H9 (cell line): ENCODE results near the gene ZFAND3. TPM values are rescaled to one million over a fixed set of nuclear protein-coding genes. Genes with fewer than 3 reads are reported as not detected.

Experiments used
- DNase-seq: peaks from one replicate; pipeline ENCODE4 v3.0.0-alpha.2; 2017
- H2AFZ ChIP-seq: one replicate; pipeline ENCODE4 v1.6.1; 2013; ENCODE audit warnings: mild to moderate bottlenecking, low read length, control low read depth, moderate library complexity
- H2AK5ac ChIP-seq: 2 replicates; pipeline ENCODE4 v1.6.1; 2013; ENCODE audit warnings: low read length, control low read depth, mixed read lengths; ENCODE audit not compliant: insufficient read length
- H2BK120ac ChIP-seq: one replicate; pipeline ENCODE4 v1.6.1; 2013; ENCODE audit warnings: low read depth, mild to moderate bottlenecking, low read length, control low read depth, inconsistent platforms; ENCODE audit not compliant: poor library complexity, severe bottlenecking
- H2BK12ac ChIP-seq: 2 replicates; pipeline ENCODE4 v1.6.1; 2013; ENCODE audit warnings: low read length, control low read depth, mixed read lengths, low read depth; ENCODE audit not compliant: insufficient read length
- H2BK15ac ChIP-seq: 2 replicates; pipeline ENCODE4 v1.6.1; 2013; ENCODE audit warnings: low read depth, low read length, control low read depth
- H2BK20ac ChIP-seq: one replicate; pipeline ENCODE4 v1.6.1; 2013; ENCODE audit warnings: low read depth, mild to moderate bottlenecking, low read length, control low read depth, inconsistent platforms; ENCODE audit not compliant: poor library complexity, severe bottlenecking
- H2BK5ac ChIP-seq: 2 replicates; pipeline ENCODE4 v1.6.1; 2013; ENCODE audit warnings: low read length, control low read depth, mixed read lengths; ENCODE audit not compliant: insufficient read length
- H3K14ac ChIP-seq: 2 replicates; pipeline ENCODE4 v1.6.1; 2013; ENCODE audit warnings: low read length, control low read depth; ENCODE audit not compliant: insufficient read depth
- H3K18ac ChIP-seq: 2 replicates; pipeline ENCODE4 v1.6.1; 2013; ENCODE audit warnings: low read depth, mild to moderate bottlenecking, mixed read lengths, low read length, control low read depth; ENCODE audit not compliant: insufficient read length
- H3K23ac ChIP-seq: 2 replicates; pipeline ENCODE4 v1.6.1; 2013; ENCODE audit warnings: low read length, control low read depth, mixed read lengths, low read depth; ENCODE audit not compliant: insufficient read length
- H3K23me2 ChIP-seq: 2 replicates; pipeline ENCODE4 v1.6.1; 2013; ENCODE audit warnings: low read depth, mild to moderate bottlenecking, mixed read lengths, low read length, control low read depth; ENCODE audit not compliant: insufficient read length, poor library complexity, severe bottlenecking
- H3K27ac ChIP-seq: 2 replicates; pipeline ENCODE4 v1.5.1; 2013; ENCODE audit warnings: low read length, control low read depth, mixed read lengths, low read depth; ENCODE audit not compliant: insufficient read length
- H3K27me3 ChIP-seq: 2 replicates; pipeline ENCODE4 v1.6.1; 2013; ENCODE audit warnings: low read length, control low read depth, inconsistent platforms; ENCODE audit not compliant: insufficient read depth
- H3K4ac ChIP-seq: 2 replicates; pipeline ENCODE4 v1.6.1; 2013; ENCODE audit warnings: low read depth, mild to moderate bottlenecking, control low read depth, inconsistent platforms, low read length, moderate library complexity
- H3K4me1 ChIP-seq: 2 replicates; pipeline ENCODE4 v1.6.1; 2013; ENCODE audit warnings: low read length, control low read depth, inconsistent platforms; ENCODE audit not compliant: insufficient read depth
- H3K4me2 ChIP-seq: 2 replicates; pipeline ENCODE4 v1.6.1; 2013; ENCODE audit warnings: low read length, control low read depth, mixed read lengths; ENCODE audit not compliant: insufficient read length, insufficient read depth
- H3K56ac ChIP-seq: 2 replicates; pipeline ENCODE4 v1.6.1; 2013; ENCODE audit warnings: low read depth, mild to moderate bottlenecking, mixed read lengths, low read length, control low read depth; ENCODE audit not compliant: insufficient read length
- H3K79me1 ChIP-seq: 2 replicates; pipeline ENCODE4 v1.6.1; 2013; ENCODE audit warnings: low read depth, mild to moderate bottlenecking, moderate library complexity, low read length, control low read depth, inconsistent platforms; ENCODE audit not compliant: insufficient read depth, poor library complexity, severe bottlenecking
- H3K79me2 ChIP-seq: 2 replicates; pipeline ENCODE4 v1.6.1; 2013; ENCODE audit warnings: low read length, control low read depth, inconsistent platforms; ENCODE audit not compliant: insufficient read depth
- H3K9ac ChIP-seq: 2 replicates; pipeline ENCODE4 v1.6.1; 2013; ENCODE audit warnings: low read length, control low read depth, mixed read lengths; ENCODE audit not compliant: insufficient read length; ENCODE audit errors: extremely low read depth
- H3K9me3 ChIP-seq: one replicate; pipeline ENCODE4 v1.6.1; 2013; ENCODE audit warnings: low read depth, low read length, inconsistent platforms; ENCODE audit not compliant: control insufficient read depth
- H3T11ph ChIP-seq: one replicate; pipeline ENCODE4 v1.6.1; 2013; ENCODE audit warnings: mild to moderate bottlenecking, low read length, control low read depth, inconsistent platforms
- H4K20me1 ChIP-seq: one replicate; pipeline ENCODE4 v1.6.1; 2013; ENCODE audit not compliant: control insufficient read depth, insufficient read length, insufficient read depth
- H4K5ac ChIP-seq: 2 replicates; pipeline ENCODE4 v1.6.1; 2013; ENCODE audit warnings: low read depth, mild to moderate bottlenecking, mixed read lengths, low read length, control low read depth; ENCODE audit not compliant: insufficient read length
- H4K8ac ChIP-seq: replicated peaks from 2 replicates; pipeline ENCODE4 v1.6.1; 2013; ENCODE audit warnings: low read length, control low read depth, mixed read lengths, low read depth; ENCODE audit not compliant: insufficient read length
- H4K91ac ChIP-seq: 2 replicates; pipeline ENCODE4 v1.6.1; 2013; ENCODE audit warnings: low read depth, mild to moderate bottlenecking, moderate library complexity, mixed read lengths, low read length, control low read depth; ENCODE audit not compliant: insufficient read length
- H3K27ac Mint-ChIP-seq, 3 experiments: 2 replicates in 2 of 3; 3 replicates in 1 of 3; pipeline ENCODE4 v1.8.0; 2020 to 2021; ENCODE audit warnings: mixed read lengths in 3 of 3, mild to moderate bottlenecking in 1 of 3, moderate library complexity in 1 of 3
- H3K27me3 Mint-ChIP-seq: 2 replicates; pipeline ENCODE4 v1.8.0; 2021; ENCODE audit warnings: low read depth, mild to moderate bottlenecking, moderate library complexity, mixed read lengths
- H3K36me3 Mint-ChIP-seq, 3 experiments: 2 replicates in 2 of 3; 3 replicates in 1 of 3; pipeline ENCODE4 v1.8.0; 2020 to 2021; ENCODE audit warnings: low read depth in 3 of 3, mixed read lengths in 3 of 3; ENCODE audit not compliant: insufficient read depth in 1 of 3
- H3K4me1 Mint-ChIP-seq, 2 experiments: 2 replicates each; pipeline ENCODE4 v1.8.0; 2020; ENCODE audit warnings: mixed read lengths in 2 of 2
- H3K4me3 Mint-ChIP-seq, 2 experiments: 2 replicates in 1 of 2; 3 replicates in 1 of 2; pipeline ENCODE4 v1.8.0; 2020 to 2021; ENCODE audit warnings: mild to moderate bottlenecking in 2 of 2, mixed read lengths in 2 of 2, moderate library complexity in 1 of 2
- H3K9me3 Mint-ChIP-seq, 2 experiments: 2 replicates in 1 of 2; 3 replicates in 1 of 2; pipeline ENCODE4 v1.8.0; 2020; ENCODE audit warnings: mild to moderate bottlenecking in 2 of 2, mixed read lengths in 2 of 2, moderate library complexity in 1 of 2
- total RNA-seq: library from RNA; stranded (reverse); gene quantifications from 2 replicates; pipeline ENCODE4 v1.2.1, GENCODE V29; 2021
- TF ChIP-seq, protein P1 (sequence below): fragments of 200-600 bp; sonication (generic); conservative IDR thresholded peaks from 3 replicates; pipeline ENCODE4 v1.8.0; 2021; ENCODE audit warnings: antibody characterized with exemption, mild to moderate bottlenecking

ZFAND3 gene
- total RNA-seq, 1 experiment from 2014 or later: 57.7 TPM

DNA sequence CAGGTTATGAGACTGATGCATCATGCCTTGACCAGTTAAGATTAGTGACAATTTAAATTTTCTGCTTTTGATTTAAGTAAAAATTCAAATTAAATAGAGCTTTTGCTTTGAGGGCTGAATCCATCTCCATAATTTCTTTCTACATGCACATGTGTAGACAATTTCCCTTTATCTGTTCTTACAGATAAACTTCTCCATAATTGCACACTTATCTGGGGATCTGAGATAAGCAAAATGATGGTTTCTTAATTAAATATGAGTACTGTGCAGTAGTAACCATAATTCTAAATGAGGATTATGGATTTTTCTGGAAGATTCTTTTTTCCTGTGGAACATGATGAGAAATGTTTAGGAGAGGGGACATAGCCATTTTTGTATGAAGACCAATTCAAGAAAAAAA is 44.7 kb downstream of the ZFAND3 start:
- H2AFZ ChIP-seq: no peak overlapping the region
- no peak overlapping the region for H3K18ac ChIP-seq
- no peak overlapping the region for H3K4ac ChIP-seq
- H3K4me2 ChIP-seq: no peak overlapping the region
- H3K27ac ChIP-seq: no peak overlapping the region
- no peak overlapping the region for H2AK5ac ChIP-seq
- Mint-ChIP-seq H3K4me1 (peaks cover 21 to 27% of the 10 kb centered on the region in 2 experiments), H3K27ac (no peak overlapping the region), H3K27me3 (no peaks in the 10 kb centered on the region), H3K4me3 (no peak overlapping the region), H3K36me3 (no peaks in the 10 kb centered on the region; a peak in 1 of 7 replicates), H3K9me3 (no peaks in the 10 kb centered on the region)
- no peaks in the 10 kb centered on the region for H3K9me3 ChIP-seq
- DNase-seq: no peak
- H3K79me2 ChIP-seq: peaks cover 3% of the 10 kb centered on the region; the same call in 1 of the 2 replicates
- no peak overlapping the region for H3K9ac ChIP-seq
- no peaks in the 10 kb centered on the region for H3K27me3 ChIP-seq
- H2BK15ac ChIP-seq: no peak overlapping the region
- no peak overlapping the region for H4K5ac ChIP-seq
- H3K79me1 ChIP-seq: peaks cover 13% of the 10 kb centered on the region
- no peak overlapping the region for H3K14ac ChIP-seq
- H4K91ac ChIP-seq: no peak overlapping the region
- H3T11ph ChIP-seq: no peak overlapping the region
- H2BK12ac ChIP-seq: no peak overlapping the region
- peaks cover 5% of the 10 kb centered on the region; the same call in 1 of the 2 replicates for H3K4me1 ChIP-seq
- no peaks in the 10 kb centered on the region for H3K23me2 ChIP-seq
- H2BK5ac ChIP-seq: no peak overlapping the region
- H4K8ac ChIP-seq: no peak overlapping the region
- H2BK120ac ChIP-seq: no peak overlapping the region
- TF ChIP-seq, protein P1, sequence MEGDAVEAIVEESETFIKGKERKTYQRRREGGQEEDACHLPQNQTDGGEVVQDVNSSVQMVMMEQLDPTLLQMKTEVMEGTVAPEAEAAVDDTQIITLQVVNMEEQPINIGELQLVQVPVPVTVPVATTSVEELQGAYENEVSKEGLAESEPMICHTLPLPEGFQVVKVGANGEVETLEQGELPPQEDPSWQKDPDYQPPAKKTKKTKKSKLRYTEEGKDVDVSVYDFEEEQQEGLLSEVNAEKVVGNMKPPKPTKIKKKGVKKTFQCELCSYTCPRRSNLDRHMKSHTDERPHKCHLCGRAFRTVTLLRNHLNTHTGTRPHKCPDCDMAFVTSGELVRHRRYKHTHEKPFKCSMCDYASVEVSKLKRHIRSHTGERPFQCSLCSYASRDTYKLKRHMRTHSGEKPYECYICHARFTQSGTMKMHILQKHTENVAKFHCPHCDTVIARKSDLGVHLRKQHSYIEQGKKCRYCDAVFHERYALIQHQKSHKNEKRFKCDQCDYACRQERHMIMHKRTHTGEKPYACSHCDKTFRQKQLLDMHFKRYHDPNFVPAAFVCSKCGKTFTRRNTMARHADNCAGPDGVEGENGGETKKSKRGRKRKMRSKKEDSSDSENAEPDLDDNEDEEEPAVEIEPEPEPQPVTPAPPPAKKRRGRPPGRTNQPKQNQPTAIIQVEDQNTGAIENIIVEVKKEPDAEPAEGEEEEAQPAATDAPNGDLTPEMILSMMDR: no peak
- no peaks in the 10 kb centered on the region for H4K20me1 ChIP-seq
- no peak overlapping the region for H3K23ac ChIP-seq
- H3K56ac ChIP-seq: no peak overlapping the region
- no peak overlapping the region for H2BK20ac ChIP-seq
